ENCODE data around the gene RNASEH1.

GRCh38 chr2:3604991-3605961 is 47.1 kb upstream of the RNASEH1 start:
- no peak for TF ChIP-seq POLR2A (IDR thresholded peaks at IDR 0.05)
- TF ChIP-seq CTCF (IDR thresholded peaks at IDR 0.05), result no peak
- no peak for TF ChIP-seq EP300 (IDR thresholded peaks at IDR 0.05)
